Esophagus squamous epithelium (tissue), 5 donors: ENCODE results near the gene SRBD1. TPM values are rescaled to one million over a fixed set of nuclear protein-coding genes. Genes with fewer than 3 reads are reported as not detected.

Experiments
- DNase-seq: peaks from one replicate; lab custom pipeline; 2025; lab: John Stamatoyannopoulos, UW
- H3K27ac ChIP-seq, 4 donors: fragments of 200-600 bp; sonication (generic); one replicate each; pipeline ENCODE4 v1.5.1; 2016 to 2019; ENCODE audit warnings: mild to moderate bottlenecking in 1 of 4
- H3K27me3 ChIP-seq, 4 donors: fragments of 200-600 bp; sonication (generic); 1 replicate in 3 of 4; 2 replicates in 1 of 4; pipeline versions ENCODE4 v1.5.1 to v1.6.0; 2017 to 2021; ENCODE audit warnings: antibody characterized with exemption in 1 of 4
- H3K36me3 ChIP-seq, 3 donors: fragments of 200-600 bp; sonication (generic); one replicate each; pipeline ENCODE4 v1.5.1; 2016 to 2019
- H3K4me1 ChIP-seq, 3 donors: fragments of 200-600 bp; sonication (generic); one replicate each; pipeline ENCODE4 v1.5.1; 2017 to 2019
- H3K4me3 ChIP-seq, 4 donors: fragments of 200-600 bp; sonication (generic); 1 replicate in 3 of 4; 2 replicates in 1 of 4; pipeline ENCODE4 v1.5.1; 2016 to 2019; ENCODE audit warnings: mild to moderate bottlenecking in 2 of 4, moderate library complexity in 1 of 4
- H3K9me3 ChIP-seq, 3 donors: fragments of 200-600 bp; sonication (generic); one replicate each; pipeline ENCODE4 v1.5.1; 2016 to 2019
- CTCF ChIP-seq, 6 experiments: fragments of 450-650 bp in 4 of 6; fragments of 200-600 bp in 2 of 6; sonication (generic) in 2 of 6; IDR thresholded peaks; one replicate each; pipeline ENCODE4 v1.5.1; 2016 to 2019; ENCODE audit warnings: antibody characterized with exemption in 6 of 6, mild to moderate bottlenecking in 4 of 6, moderate library complexity in 4 of 6
- POLR2A ChIP-seq, 4 donors: fragments of 450-650 bp; IDR thresholded peaks; one replicate each; pipeline ENCODE4 v1.6.1; 2017; ENCODE audit warnings: antibody characterized with exemption in 4 of 4, mild to moderate bottlenecking in 4 of 4, moderate library complexity in 3 of 4
- WGBS, 2 donors: methylation state at CpG; one replicate each; pipeline ENCODE4 v1.1.5; 2018; 5-methylcytosine and 5-hydroxymethylcytosine counted together
- intact Hi-C: fragments of 100-400 bp; cut with DNase I; formaldehyde crosslinking; loops from one replicate; pipeline ENCODE4 v1.15.0; 2022
- total RNA-seq, 4 donors: library from RNA; depleted of rRNA; stranded (reverse); fragments of >200 nt; gene quantifications; one replicate each; pipeline ENCODE4 v1.1.0, GENCODE V29; 2016
- donor health status: DM: yes; HTN: yes; CAD: no.

The SRBD1 gene
- total RNA-seq, 4 donors from 2014 or later: 5.0 to 21.6 (median 13.1) TPM

- Histone ChIP-seq H3K27ac (no peak overlapping the region), H3K4me1 (no peaks in the 10 kb centered on the region), H3K36me3 (peaks cover 0 to 9% (median 0%) of the 10 kb centered on the region in 3 donors), H3K27me3 (no peaks in the 10 kb centered on the region), H3K4me3 (no peak overlapping the region), H3K9me3 (peaks cover 0 to 4% (median 0%) of the 10 kb centered on the region in 3 donors)
- no peak for DNase-seq
- TF ChIP-seq POLR2A (IDR thresholded peaks at IDR 0.05): no peak
- no peak for TF ChIP-seq CTCF (IDR thresholded peaks at IDR 0.05)
- intact Hi-C loops: no loop called here
Measured at GRCh38 chr2:45483997-45484396, 127.1 kb downstream of the SRBD1 start.

GRCh38 chr2:45477546-45477945, 133.5 kb downstream of the SRBD1 start:
- no peak for TF ChIP-seq POLR2A (IDR thresholded peaks at IDR 0.05)
- no peak for TF ChIP-seq CTCF (IDR thresholded peaks at IDR 0.05)
- Histone ChIP-seq H3K36me3 (no peaks in the 10 kb centered on the region), H3K27ac (no peak overlapping the region), H3K27me3 (no peaks in the 10 kb centered on the region), H3K4me1 (no peaks in the 10 kb centered on the region), H3K9me3 (peaks cover 0 to 4% (median 0%) of the 10 kb centered on the region in 3 donors), H3K4me3 (no peak overlapping the region)
- WGBS, 2 donors: 83 to 91% methylated on average over 1 of the region's 1 CpG
- no peak for DNase-seq
- intact Hi-C loops: no loop called here

GRCh38 chr2:45470531-45470930, 140.5 kb downstream of the SRBD1 start:
- Histone ChIP-seq H3K36me3 (no peaks in the 10 kb centered on the region), H3K27me3 (no peaks in the 10 kb centered on the region), H3K4me1 (peaks cover 0 to 8% (median 0%) of the 10 kb centered on the region in 3 donors), H3K27ac (no peak overlapping the region), H3K9me3 (no peaks in the 10 kb centered on the region), H3K4me3 (no peak overlapping the region)
- no peak for TF ChIP-seq CTCF (IDR thresholded peaks at IDR 0.05)
- 85 to 94% methylated on average over 3 of the region's 3 CpGs for WGBS, 2 donors
- DNase-seq: no peak
- intact Hi-C loops: no loop called here

GRCh38 chr2:45469314-45470099, 141.6 kb downstream of the SRBD1 start:
- Histone ChIP-seq H3K36me3 (no peaks in the 10 kb centered on the region), H3K27me3 (no peaks in the 10 kb centered on the region), H3K4me3 (no peak overlapping the region), H3K9me3 (no peaks in the 10 kb centered on the region), H3K27ac (no peak overlapping the region), H3K4me1 (peaks cover 0 to 8% (median 0%) of the 10 kb centered on the region in 3 donors)
- intact Hi-C loops: no loop called here
- 64 to 81% methylated on average over 2 of the region's 2 CpGs for WGBS, 2 donors
- DNase-seq: no peak
- TF ChIP-seq POLR2A (IDR thresholded peaks at IDR 0.05) (no peak), CTCF (IDR thresholded peaks at IDR 0.05) (no peak)

- intact Hi-C loops: no loop called here
- Histone ChIP-seq H3K27me3 (no peaks in the 10 kb centered on the region), H3K9me3 (no peaks in the 10 kb centered on the region), H3K4me3 (no peak overlapping the region), H3K36me3 (no peaks in the 10 kb centered on the region), H3K4me1 (peaks cover 0 to 8% (median 0%) of the 10 kb centered on the region in 3 donors), H3K27ac (no peak overlapping the region)
- 94 to 98% methylated on average over 4 of the region's 4 CpGs for WGBS, 2 donors
- DNase-seq: no peak
- TF ChIP-seq POLR2A (IDR thresholded peaks at IDR 0.05): no peak
Measured at GRCh38 chr2:45468279-45468678, 142.8 kb downstream of the SRBD1 start.
